ENCODE data around the gene SH3PXD2A. TPM values are rescaled to one million over a fixed set of nuclear protein-coding genes. Genes with fewer than 3 reads are reported as not detected.
A peak's percentile ranks its signal among the peaks of the same experiment; 100 is the strongest.
"Not testable (repeated sequence)": the region's sequence is repeated elsewhere in the genome, so short reads cannot be mapped to it uniquely, and the experiment has no call there.

Gene SH3PXD2A
- total and polyA plus RNA-seq, 7 experiments from 2014 or later, result 0.54 to 20.5 (median 9.9) TPM

DNA sequence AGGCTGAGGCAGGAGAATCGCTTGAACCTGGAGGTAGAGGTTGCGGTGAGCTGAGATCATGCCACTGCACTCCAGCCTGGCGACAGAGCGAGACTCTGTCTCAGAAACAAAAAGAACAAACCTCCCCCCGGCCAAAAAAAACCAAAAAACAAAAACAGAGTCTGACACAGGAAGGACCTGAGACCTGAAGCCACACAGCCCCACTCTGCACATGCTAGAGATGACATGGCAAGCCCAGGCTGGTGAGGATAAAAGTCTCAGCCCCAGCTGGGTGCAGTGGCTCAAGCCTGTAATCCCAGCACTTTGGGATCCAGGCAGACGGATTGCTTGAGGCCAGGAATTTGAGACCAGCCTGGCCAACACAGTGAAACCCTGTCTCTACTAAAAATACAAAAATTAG lies 222.5 kb downstream of the SH3PXD2A start:
- H3K27ac ChIP-seq (ENCODE audit: low read depth, low read length); H3K4me1 ChIP-seq (ENCODE audit: control insufficient read depth in 2 of 2, insufficient read depth in 2 of 2, low read length in 2 of 2); H3K36me3 ChIP-seq (ENCODE audit: control insufficient read depth in 2 of 3, insufficient read depth in 3 of 3, low read length in 3 of 3); ATAC-seq; H3K4me3 Mint-ChIP-seq; H3K27me3 ChIP-seq (ENCODE audit: control insufficient read depth in 2 of 2, insufficient read depth in 2 of 2, low read length in 2 of 2); H3K9me3 ChIP-seq (ENCODE audit: control insufficient read depth in 2 of 3, low read length in 3 of 3); DNase-seq; H3K36me3 Mint-ChIP-seq; intact Hi-C loops (cut with micrococcal nuclease); H3K4me1 Mint-ChIP-seq; H3K27me3 Mint-ChIP-seq; POLR2A ChIA-PET; H3K4me3 ChIP-seq (ENCODE audit: low read length); H3K9me3 Mint-ChIP-seq: not testable (repeated sequence)
- H3K27ac Mint-ChIP-seq, result peak overlapping the region in 1 of 9 donors; percentile 52
- CTCF ChIA-PET, result interaction anchor here (0.7 kb wide), 1 partner anchor 17 kb away, joined by 3 read pairs; no protein-coding TSS in a partner anchor

DNA sequence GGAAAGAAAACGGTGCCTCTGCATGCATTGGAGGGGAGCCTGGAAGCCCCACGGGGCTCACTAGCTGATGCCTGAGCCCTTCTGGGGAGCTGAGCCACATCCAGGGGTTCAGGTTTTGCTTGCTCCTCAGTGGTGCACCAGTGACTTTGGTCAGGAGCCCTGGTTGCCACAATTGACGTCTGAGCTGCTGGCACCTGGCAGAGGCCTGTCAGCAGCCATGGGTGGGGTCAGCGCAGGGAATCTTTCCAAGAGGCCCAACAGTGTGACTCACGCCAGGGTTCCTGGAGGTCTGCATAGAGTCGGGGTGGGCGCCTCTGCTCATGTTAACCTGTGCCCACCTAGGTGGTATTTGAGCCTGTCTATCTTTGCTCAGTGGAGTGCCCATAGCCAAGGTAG lies 223.1 kb downstream of the SH3PXD2A start:
- no peak for DNase-seq
- Mint-ChIP-seq H3K4me1 (peaks cover 0 to 6% (median 0%) of the 10 kb centered on the region in 7 donors), H3K27ac (no peak overlapping the region), H3K9me3 (no peaks in the 10 kb centered on the region), H3K27me3 (no peaks in the 10 kb centered on the region), H3K4me3 (no peak overlapping the region), H3K36me3 (peaks cover 0 to 15% (median 0%) of the 10 kb centered on the region in 5 donors)
- no peak for ATAC-seq
- intact Hi-C loops (cut with micrococcal nuclease), result no loop called here
- H3K4me1 ChIP-seq (ENCODE audit: control insufficient read depth in 2 of 2, insufficient read depth in 2 of 2, low read length in 2 of 2), result no peaks in the 10 kb centered on the region
- no peak overlapping the region for H3K27ac ChIP-seq (ENCODE audit: low read depth, low read length)
- no peaks in the 10 kb centered on the region for H3K36me3 ChIP-seq (ENCODE audit: control insufficient read depth in 2 of 3, insufficient read depth in 3 of 3, low read length in 3 of 3)
- no peaks in the 10 kb centered on the region for H3K9me3 ChIP-seq (ENCODE audit: control insufficient read depth in 2 of 3, low read length in 3 of 3)
- no peak overlapping the region for H3K4me3 ChIP-seq (ENCODE audit: low read length)
- ChIA-PET POLR2A (no interaction called here), CTCF (no interaction called here)
- no peaks in the 10 kb centered on the region for H3K27me3 ChIP-seq (ENCODE audit: control insufficient read depth in 2 of 2, insufficient read depth in 2 of 2, low read length in 2 of 2)

GRCh38 chr10:103630156-103630555 lies 225.2 kb downstream of the SH3PXD2A start:
- CTCF ChIA-PET, result no interaction called here
- Histone ChIP-seq H3K4me3 (ENCODE audit: low read length) (no peak overlapping the region), H3K4me1 (ENCODE audit: control insufficient read depth in 2 of 2, insufficient read depth in 2 of 2, low read length in 2 of 2) (no peaks in the 10 kb centered on the region), H3K27ac (ENCODE audit: low read depth, low read length) (no peak overlapping the region), H3K27me3 (ENCODE audit: control insufficient read depth in 2 of 2, insufficient read depth in 2 of 2, low read length in 2 of 2) (no peaks in the 10 kb centered on the region), H3K36me3 (ENCODE audit: control insufficient read depth in 2 of 3, insufficient read depth in 3 of 3, low read length in 3 of 3) (no peaks in the 10 kb centered on the region), H3K9me3 (ENCODE audit: control insufficient read depth in 2 of 3, low read length in 3 of 3) (no peaks in the 10 kb centered on the region)
- Mint-ChIP-seq H3K4me3 (no peak overlapping the region), H3K27me3 (no peaks in the 10 kb centered on the region), H3K36me3 (peaks cover 0 to 15% (median 3%) of the 10 kb centered on the region in 5 donors), H3K27ac (no peak overlapping the region), H3K4me1 (peaks cover 0 to 6% (median 0%) of the 10 kb centered on the region in 7 donors), H3K9me3 (no peaks in the 10 kb centered on the region)
- no peak for ATAC-seq
- DNase-seq, result no peak
- POLR2A ChIA-PET, result interaction anchor here (1.6 kb wide), 1 partner anchor 12 kb away, joined by 3 read pairs; no protein-coding TSS in a partner anchor
- intact Hi-C loops (cut with micrococcal nuclease), result no loop called here

- Histone ChIP-seq H3K36me3 (ENCODE audit: control insufficient read depth in 2 of 3, insufficient read depth in 3 of 3, low read length in 3 of 3) (no peaks in the 10 kb centered on the region), H3K9me3 (ENCODE audit: control insufficient read depth in 2 of 3, low read length in 3 of 3) (no peaks in the 10 kb centered on the region), H3K4me1 (ENCODE audit: control insufficient read depth in 2 of 2, insufficient read depth in 2 of 2, low read length in 2 of 2) (no peaks in the 10 kb centered on the region), H3K4me3 (ENCODE audit: low read length) (no peak overlapping the region), H3K27me3 (ENCODE audit: control insufficient read depth in 2 of 2, insufficient read depth in 2 of 2, low read length in 2 of 2) (no peaks in the 10 kb centered on the region), H3K27ac (ENCODE audit: low read depth, low read length) (no peak overlapping the region)
- intact Hi-C loops (cut with micrococcal nuclease), result no loop called here
- Mint-ChIP-seq H3K9me3 (no peaks in the 10 kb centered on the region), H3K4me3 (no peak overlapping the region), H3K36me3 (peaks cover 0 to 11% (median 3%) of the 10 kb centered on the region in 5 donors), H3K27me3 (no peaks in the 10 kb centered on the region), H3K27ac (no peak overlapping the region), H3K4me1 (peaks cover 0 to 2% (median 0%) of the 10 kb centered on the region in 7 donors)
- ATAC-seq, result no peak
- ChIA-PET CTCF (no interaction called here), POLR2A (no interaction called here)
- DNase-seq, result no peak
Observed at GRCh38 chr10:103629581-103629980, 225.8 kb downstream of the SH3PXD2A start.

- H3K27ac Mint-ChIP-seq, result peak overlapping the region in 1 of 9 donors; percentile 45
- CTCF ChIA-PET, result no interaction called here
Observed at GRCh38 chr10:103627893-103628292, 227.5 kb downstream of the SH3PXD2A start.

DNA sequence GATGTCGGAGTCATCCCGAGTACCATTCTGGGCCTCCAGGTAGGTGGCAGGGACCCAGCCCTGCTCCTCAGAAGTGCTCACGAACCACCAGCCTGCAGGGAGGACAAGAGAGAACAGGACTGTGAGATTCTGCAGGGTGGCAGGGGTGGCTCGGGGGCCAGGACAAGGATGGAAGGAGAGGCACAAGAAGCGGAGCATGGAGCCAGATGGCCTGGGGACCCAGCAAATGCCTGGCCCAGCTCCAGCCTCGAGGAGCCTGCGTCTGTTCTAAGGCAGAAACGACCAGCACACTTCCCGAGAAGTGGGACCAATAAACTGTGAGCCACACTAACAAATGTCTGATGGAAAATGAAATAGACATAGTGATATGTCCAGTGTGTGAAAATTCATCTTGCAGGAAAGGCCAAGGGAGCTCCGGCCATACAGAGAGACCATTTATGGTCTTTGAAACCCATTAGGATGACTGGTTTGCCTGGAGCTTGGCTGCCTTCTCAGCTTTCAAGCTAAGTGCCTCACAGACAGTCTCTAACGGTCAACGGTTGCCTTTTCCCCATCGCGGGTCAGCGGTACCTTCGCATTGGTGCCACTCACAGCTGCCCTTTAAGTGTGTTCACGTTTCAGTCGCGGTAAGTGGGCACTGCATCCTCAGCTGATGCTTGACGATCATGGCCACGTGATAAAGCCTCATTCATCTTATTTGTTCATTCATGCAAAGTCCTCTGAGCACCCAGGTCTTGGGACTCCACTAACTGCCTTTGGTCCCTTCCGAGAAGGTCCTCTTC lies 228.1 kb downstream of the SH3PXD2A start:
- Mint-ChIP-seq H3K4me1 (peaks cover 0 to 2% (median 0%) of the 10 kb centered on the region in 7 donors), H3K27ac (no peak overlapping the region), H3K36me3 (peaks cover 0 to 10% (median 3%) of the 10 kb centered on the region in 5 donors), H3K9me3 (no peaks in the 10 kb centered on the region), H3K27me3 (no peaks in the 10 kb centered on the region), H3K4me3 (no peak overlapping the region)
- Histone ChIP-seq H3K27me3 (ENCODE audit: control insufficient read depth in 2 of 2, insufficient read depth in 2 of 2, low read length in 2 of 2) (no peaks in the 10 kb centered on the region), H3K4me3 (ENCODE audit: low read length) (no peak overlapping the region), H3K9me3 (ENCODE audit: control insufficient read depth in 2 of 3, low read length in 3 of 3) (no peaks in the 10 kb centered on the region), H3K27ac (ENCODE audit: low read depth, low read length) (no peak overlapping the region), H3K4me1 (ENCODE audit: control insufficient read depth in 2 of 2, insufficient read depth in 2 of 2, low read length in 2 of 2) (no peaks in the 10 kb centered on the region), H3K36me3 (ENCODE audit: control insufficient read depth in 2 of 3, insufficient read depth in 3 of 3, low read length in 3 of 3) (no peaks in the 10 kb centered on the region)
- DNase-seq (no peak), ATAC-seq (no peak)
- intact Hi-C loops (cut with micrococcal nuclease), result no loop called here
- POLR2A ChIA-PET, result no interaction called here
- CTCF ChIA-PET, result no interaction called here

More at GRCh38 chr10:103627893-103628292, 227.5 kb downstream of the SH3PXD2A start:
- no peak overlapping the region for H3K27ac ChIP-seq (ENCODE audit: low read depth, low read length)
- H3K27me3 ChIP-seq (ENCODE audit: control insufficient read depth in 2 of 2, insufficient read depth in 2 of 2, low read length in 2 of 2), result no peaks in the 10 kb centered on the region
- H3K4me3 ChIP-seq (ENCODE audit: low read length), result no peak overlapping the region
- Mint-ChIP-seq H3K4me3 (no peak overlapping the region), H3K36me3 (peaks cover 0 to 10% (median 3%) of the 10 kb centered on the region in 5 donors), H3K27me3 (no peaks in the 10 kb centered on the region), H3K4me1 (peaks cover 0 to 2% (median 0%) of the 10 kb centered on the region in 7 donors), H3K9me3 (no peaks in the 10 kb centered on the region)
- no peak for ATAC-seq
- DNase-seq, result no peak
- POLR2A ChIA-PET, result no interaction called here
- no peaks in the 10 kb centered on the region for H3K4me1 ChIP-seq (ENCODE audit: control insufficient read depth in 2 of 2, insufficient read depth in 2 of 2, low read length in 2 of 2)
- no peaks in the 10 kb centered on the region for H3K36me3 ChIP-seq (ENCODE audit: control insufficient read depth in 2 of 3, insufficient read depth in 3 of 3, low read length in 3 of 3)
- H3K9me3 ChIP-seq (ENCODE audit: control insufficient read depth in 2 of 3, low read length in 3 of 3), result no peaks in the 10 kb centered on the region
- intact Hi-C loops (cut with micrococcal nuclease), result no loop called here

- no peaks in the 10 kb centered on the region for H3K4me1 ChIP-seq (ENCODE audit: control insufficient read depth in 2 of 2, insufficient read depth in 2 of 2, low read length in 2 of 2)
- no peak overlapping the region for H3K27ac ChIP-seq (ENCODE audit: low read depth, low read length)
- H3K4me3 ChIP-seq (ENCODE audit: low read length), result no peak overlapping the region
- H3K27me3 Mint-ChIP-seq, result no peaks in the 10 kb centered on the region
- ChIA-PET CTCF (no interaction called here), POLR2A (no interaction called here)
- no peaks in the 10 kb centered on the region for H3K9me3 Mint-ChIP-seq
- intact Hi-C loops (cut with micrococcal nuclease), result no loop called here
- no peak for ATAC-seq
- H3K4me1 Mint-ChIP-seq, result peaks cover 0 to 2% (median 0%) of the 10 kb centered on the region in 7 donors
- H3K4me3 Mint-ChIP-seq, result no peak overlapping the region
- no peak overlapping the region for H3K27ac Mint-ChIP-seq
- no peaks in the 10 kb centered on the region for H3K9me3 ChIP-seq (ENCODE audit: control insufficient read depth in 2 of 3, low read length in 3 of 3)
- DNase-seq, result no peak
- H3K36me3 Mint-ChIP-seq, result peaks cover 0 to 10% (median 3%) of the 10 kb centered on the region in 5 donors
- H3K36me3 ChIP-seq (ENCODE audit: control insufficient read depth in 2 of 3, insufficient read depth in 3 of 3, low read length in 3 of 3), result no peaks in the 10 kb centered on the region
- no peaks in the 10 kb centered on the region for H3K27me3 ChIP-seq (ENCODE audit: control insufficient read depth in 2 of 2, insufficient read depth in 2 of 2, low read length in 2 of 2)
Observed at GRCh38 chr10:103626178-103626577, 229.2 kb downstream of the SH3PXD2A start.
